ENCODE measurements around the gene SPRR3.

The SPRR3 gene

GRCh38 chr1:152965853-152966252 lies 35.7 kb upstream of the SPRR3 start:
- H3K4me3 ChIP-seq (ENCODE audit: low read depth, low read length), result no peak overlapping the region
- no peak overlapping the region for H2AFZ ChIP-seq (ENCODE audit: low read length, unreplicated experiment)

GRCh38 chr1:152967201-152967600 lies 34.3 kb upstream of the SPRR3 start:
- Histone ChIP-seq H3K79me2 (ENCODE audit: control insufficient read depth, insufficient read depth, low read length, unreplicated experiment) (no peaks in the 10 kb centered on the region), H3K27ac (ENCODE audit: low read depth, low read length) (no peak overlapping the region), H2AFZ (ENCODE audit: low read length, unreplicated experiment) (no peak overlapping the region), H3K36me3 (ENCODE audit: insufficient read depth, low read length) (no peaks in the 10 kb centered on the region), H3K4me3 (ENCODE audit: low read depth, low read length) (no peak overlapping the region), H3K4me1 (ENCODE audit: control insufficient read depth, insufficient read depth, low read length, unreplicated experiment) (no peaks in the 10 kb centered on the region), H3K27me3 (ENCODE audit: insufficient read depth, low read length) (no peaks in the 10 kb centered on the region)

More at GRCh38 chr1:152965853-152966252, 35.7 kb upstream of the SPRR3 start:
- Histone ChIP-seq H3K36me3 (ENCODE audit: insufficient read depth, low read length) (no peaks in the 10 kb centered on the region), H3K27me3 (ENCODE audit: insufficient read depth, low read length) (no peaks in the 10 kb centered on the region), H3K4me1 (ENCODE audit: control insufficient read depth, insufficient read depth, low read length, unreplicated experiment) (no peaks in the 10 kb centered on the region), H3K27ac (ENCODE audit: low read depth, low read length) (no peak overlapping the region), H3K79me2 (ENCODE audit: control insufficient read depth, insufficient read depth, low read length, unreplicated experiment) (no peaks in the 10 kb centered on the region)

GRCh38 chr1:152968248-152968647 lies 33.3 kb upstream of the SPRR3 start:
- H3K79me2 ChIP-seq (ENCODE audit: control insufficient read depth, insufficient read depth, low read length, unreplicated experiment), result no peaks in the 10 kb centered on the region
- H3K4me1 ChIP-seq (ENCODE audit: control insufficient read depth, insufficient read depth, low read length, unreplicated experiment), result no peaks in the 10 kb centered on the region
- H3K27ac ChIP-seq (ENCODE audit: low read depth, low read length), result no peak overlapping the region
- H3K36me3 ChIP-seq (ENCODE audit: insufficient read depth, low read length), result no peaks in the 10 kb centered on the region
- H2AFZ ChIP-seq (ENCODE audit: low read length, unreplicated experiment), result no peak overlapping the region
- no peak overlapping the region for H3K4me3 ChIP-seq (ENCODE audit: low read depth, low read length)
- no peaks in the 10 kb centered on the region for H3K27me3 ChIP-seq (ENCODE audit: insufficient read depth, low read length)

GRCh38 chr1:152969036-152969435 lies 32.5 kb upstream of the SPRR3 start:
- no peaks in the 10 kb centered on the region for H3K79me2 ChIP-seq (ENCODE audit: control insufficient read depth, insufficient read depth, low read length, unreplicated experiment)
- H3K27me3 ChIP-seq (ENCODE audit: insufficient read depth, low read length), result no peaks in the 10 kb centered on the region
- H3K4me3 ChIP-seq (ENCODE audit: low read depth, low read length), result no peak overlapping the region
- H3K36me3 ChIP-seq (ENCODE audit: insufficient read depth, low read length), result no peaks in the 10 kb centered on the region
- H2AFZ ChIP-seq (ENCODE audit: low read length, unreplicated experiment), result no peak overlapping the region
- H3K4me1 ChIP-seq (ENCODE audit: control insufficient read depth, insufficient read depth, low read length, unreplicated experiment), result no peaks in the 10 kb centered on the region
- no peak overlapping the region for H3K27ac ChIP-seq (ENCODE audit: low read depth, low read length)

- H3K4me3 ChIP-seq (ENCODE audit: low read depth, low read length), result no peak within 1 kb of the TSS
- no peak within 1 kb of the TSS for H2AFZ ChIP-seq (ENCODE audit: low read length, unreplicated experiment)
- H3K36me3 ChIP-seq (ENCODE audit: insufficient read depth, low read length), result no peaks in the 10 kb centered on the region
- H3K79me2 ChIP-seq (ENCODE audit: control insufficient read depth, insufficient read depth, low read length, unreplicated experiment), result no peaks in the 10 kb centered on the region
- H3K4me1 ChIP-seq (ENCODE audit: control insufficient read depth, insufficient read depth, low read length, unreplicated experiment), result no peaks in the 10 kb centered on the region
- no peak within 1 kb of the TSS for H3K27ac ChIP-seq (ENCODE audit: low read depth, low read length)
- H3K27me3 ChIP-seq (ENCODE audit: insufficient read depth, low read length), result no peaks in the 10 kb centered on the region
Measured at GRCh38 chr1:152970495-152970894, 31.1 kb upstream of the SPRR3 start, which contains the start of gene SPRR4. Gene SPRR4, plus strand, starts transcription at chr1:152970648. Its CDS starts 1,243 bp downstream, at chr1:152971891.

- Histone ChIP-seq H3K4me1 (ENCODE audit: control insufficient read depth, insufficient read depth, low read length, unreplicated experiment) (no peaks in the 10 kb centered on the region), H3K79me2 (ENCODE audit: control insufficient read depth, insufficient read depth, low read length, unreplicated experiment) (no peaks in the 10 kb centered on the region), H3K27ac (ENCODE audit: low read depth, low read length) (no peak overlapping the region), H2AFZ (ENCODE audit: low read length, unreplicated experiment) (no peak overlapping the region), H3K4me3 (ENCODE audit: low read depth, low read length) (no peak overlapping the region), H3K27me3 (ENCODE audit: insufficient read depth, low read length) (no peaks in the 10 kb centered on the region), H3K36me3 (ENCODE audit: insufficient read depth, low read length) (no peaks in the 10 kb centered on the region)
Measured at GRCh38 chr1:152972196-152972886, 29.2 kb upstream of the SPRR3 start.

- Histone ChIP-seq H2AFZ (ENCODE audit: low read length, unreplicated experiment) (no peak overlapping the region), H3K79me2 (ENCODE audit: control insufficient read depth, insufficient read depth, low read length, unreplicated experiment) (no peaks in the 10 kb centered on the region), H3K4me3 (ENCODE audit: low read depth, low read length) (no peak overlapping the region), H3K27ac (ENCODE audit: low read depth, low read length) (no peak overlapping the region), H3K4me1 (ENCODE audit: control insufficient read depth, insufficient read depth, low read length, unreplicated experiment) (no peaks in the 10 kb centered on the region), H3K27me3 (ENCODE audit: insufficient read depth, low read length) (no peaks in the 10 kb centered on the region), H3K36me3 (ENCODE audit: insufficient read depth, low read length) (no peaks in the 10 kb centered on the region)
Measured at GRCh38 chr1:152976688-152977087, 24.9 kb upstream of the SPRR3 start.

GRCh38 chr1:152977614-152978013 lies 23.9 kb upstream of the SPRR3 start:
- H3K79me2 ChIP-seq (ENCODE audit: control insufficient read depth, insufficient read depth, low read length, unreplicated experiment), result no peaks in the 10 kb centered on the region
- no peaks in the 10 kb centered on the region for H3K4me1 ChIP-seq (ENCODE audit: control insufficient read depth, insufficient read depth, low read length, unreplicated experiment)
- H3K27me3 ChIP-seq (ENCODE audit: insufficient read depth, low read length), result no peaks in the 10 kb centered on the region
- no peak overlapping the region for H3K27ac ChIP-seq (ENCODE audit: low read depth, low read length)
- no peaks in the 10 kb centered on the region for H3K36me3 ChIP-seq (ENCODE audit: insufficient read depth, low read length)
- no peak overlapping the region for H3K4me3 ChIP-seq (ENCODE audit: low read depth, low read length)
- H2AFZ ChIP-seq (ENCODE audit: low read length, unreplicated experiment), result no peak overlapping the region

GRCh38 chr1:152980676-152981075 lies 20.9 kb upstream of the SPRR3 start:
- H3K27ac ChIP-seq (ENCODE audit: low read depth, low read length), result no peak overlapping the region
- no peaks in the 10 kb centered on the region for H3K36me3 ChIP-seq (ENCODE audit: insufficient read depth, low read length)
- no peak overlapping the region for H3K4me3 ChIP-seq (ENCODE audit: low read depth, low read length)
- no peaks in the 10 kb centered on the region for H3K4me1 ChIP-seq (ENCODE audit: control insufficient read depth, insufficient read depth, low read length, unreplicated experiment)
- H2AFZ ChIP-seq (ENCODE audit: low read length, unreplicated experiment), result no peak overlapping the region
- H3K27me3 ChIP-seq (ENCODE audit: insufficient read depth, low read length), result no peaks in the 10 kb centered on the region
- no peaks in the 10 kb centered on the region for H3K79me2 ChIP-seq (ENCODE audit: control insufficient read depth, insufficient read depth, low read length, unreplicated experiment)

GRCh38 chr1:152981146-152981871 lies 20.2 kb upstream of the SPRR3 start:
- H3K27ac ChIP-seq (ENCODE audit: low read depth, low read length), result no peak overlapping the region
- no peaks in the 10 kb centered on the region for H3K4me1 ChIP-seq (ENCODE audit: control insufficient read depth, insufficient read depth, low read length, unreplicated experiment)
- H3K27me3 ChIP-seq (ENCODE audit: insufficient read depth, low read length), result no peaks in the 10 kb centered on the region
- no peaks in the 10 kb centered on the region for H3K79me2 ChIP-seq (ENCODE audit: control insufficient read depth, insufficient read depth, low read length, unreplicated experiment)
- no peak overlapping the region for H2AFZ ChIP-seq (ENCODE audit: low read length, unreplicated experiment)
- no peak overlapping the region for H3K4me3 ChIP-seq (ENCODE audit: low read depth, low read length)
- no peaks in the 10 kb centered on the region for H3K36me3 ChIP-seq (ENCODE audit: insufficient read depth, low read length)

GRCh38 chr1:152982076-152982475 lies 19.5 kb upstream of the SPRR3 start:
- Histone ChIP-seq H3K27ac (ENCODE audit: low read depth, low read length) (no peak overlapping the region), H2AFZ (ENCODE audit: low read length, unreplicated experiment) (no peak overlapping the region), H3K4me3 (ENCODE audit: low read depth, low read length) (no peak overlapping the region), H3K4me1 (ENCODE audit: control insufficient read depth, insufficient read depth, low read length, unreplicated experiment) (no peaks in the 10 kb centered on the region), H3K79me2 (ENCODE audit: control insufficient read depth, insufficient read depth, low read length, unreplicated experiment) (no peaks in the 10 kb centered on the region), H3K36me3 (ENCODE audit: insufficient read depth, low read length) (no peaks in the 10 kb centered on the region), H3K27me3 (ENCODE audit: insufficient read depth, low read length) (no peaks in the 10 kb centered on the region)

Measured in ACC112 (cell line).